Thoracic aorta (tissue), 2 donors: ENCODE measurements around the gene SH3TC2. TPM values are rescaled to one million over a fixed set of nuclear protein-coding genes. Genes with fewer than 3 reads are reported as not detected.

Experiments
- ATAC-seq: fragments of 150-250 bp; one replicate; pipeline ENCODE4 v1.8.0; 2017; ENCODE audit warnings: low read depth; ENCODE audit not compliant: insufficient number of reproducible peaks, low FRiP score
- DNase-seq: peaks from one replicate; pipeline ENCODE4 v3.0.0-alpha.2; 2020; ENCODE audit warnings: low spot score
- H3K27ac ChIP-seq, 2 donors: fragments of 200-600 bp; sonication (generic); 1 replicate in 1 of 2; 2 replicates in 1 of 2; pipeline ENCODE4 v1.5.1; 2016; ENCODE audit warnings: mild to moderate bottlenecking in 2 of 2, moderate library complexity in 2 of 2
- H3K27me3 ChIP-seq: fragments of 200-600 bp; sonication (generic); replicated peaks from 2 replicates; pipeline ENCODE4 v1.6.0; 2016; ENCODE audit warnings: mild to moderate bottlenecking; ENCODE audit not compliant: insufficient read depth
- H3K36me3 ChIP-seq: fragments of 200-600 bp; sonication (generic); one replicate; pipeline ENCODE4 v1.5.1; 2016
- H3K4me1 ChIP-seq, 2 donors: fragments of 200-600 bp; sonication (generic); 1 replicate in 1 of 2; 2 replicates in 1 of 2; pipeline versions ENCODE4 v1.5.1 to v1.6.0; 2016; ENCODE audit warnings: low read depth in 2 of 2, mild to moderate bottlenecking in 1 of 2; ENCODE audit not compliant: control insufficient read depth in 1 of 2
- H3K4me3 ChIP-seq: fragments of 200-600 bp; sonication (generic); 2 replicates; pipeline ENCODE4 v1.5.1; 2016; ENCODE audit warnings: mild to moderate bottlenecking
- H3K9me3 ChIP-seq: fragments of 200-600 bp; sonication (generic); 2 replicates; pipeline ENCODE4 v1.5.1; 2016
- total RNA-seq, 2 donors: library from RNA; depleted of rRNA; stranded (reverse); fragments of >200 nt; gene quantifications; one replicate each; pipeline versions ENCODE4 v1.1.0 to v1.2.3, GENCODE V29; 2016
- TF ChIP-seq, protein P1 (sequence below): fragments of 200-600 bp; sonication (generic); IDR thresholded peaks from one replicate; pipeline ENCODE4 v1.5.1; 2019; ENCODE audit warnings: antibody characterized with exemption

The SH3TC2 gene
- total RNA-seq, 2 donors from 2014 or later: 1.1 to 1.9 TPM

DNA sequence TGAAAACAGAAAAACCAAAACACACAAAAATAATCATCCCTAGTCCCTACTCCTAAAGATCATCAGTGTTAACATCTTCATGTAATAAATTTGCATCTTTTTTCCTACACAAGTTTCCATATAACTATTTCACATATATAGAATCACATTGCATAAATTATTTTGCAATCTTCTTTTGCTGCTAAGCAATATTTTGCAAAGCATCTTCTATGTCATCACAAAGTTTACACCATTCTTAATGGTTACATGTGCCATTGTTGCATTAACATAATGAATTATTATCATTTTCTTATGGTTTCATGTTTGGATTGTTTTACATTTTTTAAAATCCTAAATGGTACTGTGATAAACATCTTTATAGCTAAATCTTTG is 17.8 kb downstream of the SH3TC2 start:
- DNase-seq (no peak), ATAC-seq (no peak)
- Histone ChIP-seq H3K36me3 (no peaks in the 10 kb centered on the region), H3K27ac (no peak overlapping the region), H3K27me3 (no peaks in the 10 kb centered on the region), H3K4me3 (no peak overlapping the region), H3K4me1 (no peaks in the 10 kb centered on the region), H3K9me3 (no peaks in the 10 kb centered on the region)
- TF ChIP-seq, protein P1, sequence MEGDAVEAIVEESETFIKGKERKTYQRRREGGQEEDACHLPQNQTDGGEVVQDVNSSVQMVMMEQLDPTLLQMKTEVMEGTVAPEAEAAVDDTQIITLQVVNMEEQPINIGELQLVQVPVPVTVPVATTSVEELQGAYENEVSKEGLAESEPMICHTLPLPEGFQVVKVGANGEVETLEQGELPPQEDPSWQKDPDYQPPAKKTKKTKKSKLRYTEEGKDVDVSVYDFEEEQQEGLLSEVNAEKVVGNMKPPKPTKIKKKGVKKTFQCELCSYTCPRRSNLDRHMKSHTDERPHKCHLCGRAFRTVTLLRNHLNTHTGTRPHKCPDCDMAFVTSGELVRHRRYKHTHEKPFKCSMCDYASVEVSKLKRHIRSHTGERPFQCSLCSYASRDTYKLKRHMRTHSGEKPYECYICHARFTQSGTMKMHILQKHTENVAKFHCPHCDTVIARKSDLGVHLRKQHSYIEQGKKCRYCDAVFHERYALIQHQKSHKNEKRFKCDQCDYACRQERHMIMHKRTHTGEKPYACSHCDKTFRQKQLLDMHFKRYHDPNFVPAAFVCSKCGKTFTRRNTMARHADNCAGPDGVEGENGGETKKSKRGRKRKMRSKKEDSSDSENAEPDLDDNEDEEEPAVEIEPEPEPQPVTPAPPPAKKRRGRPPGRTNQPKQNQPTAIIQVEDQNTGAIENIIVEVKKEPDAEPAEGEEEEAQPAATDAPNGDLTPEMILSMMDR: no peak

GRCh38 chr5:149044453-149045088 is 18.3 kb downstream of the SH3TC2 start:
- DNase-seq (no peak), ATAC-seq (no peak)
- Histone ChIP-seq H3K4me3 (no peak overlapping the region), H3K9me3 (no peaks in the 10 kb centered on the region), H3K27ac (no peak overlapping the region), H3K27me3 (no peaks in the 10 kb centered on the region), H3K36me3 (no peaks in the 10 kb centered on the region), H3K4me1 (no peaks in the 10 kb centered on the region)
- TF ChIP-seq, protein P1: no peak

GRCh38 chr5:149043641-149044040 is 19.2 kb downstream of the SH3TC2 start:
- TF ChIP-seq, protein P1: no peak
- H3K27me3 ChIP-seq: no peaks in the 10 kb centered on the region
- no peak overlapping the region for H3K27ac ChIP-seq
- H3K4me3 ChIP-seq: no peak overlapping the region
- H3K9me3 ChIP-seq: no peaks in the 10 kb centered on the region
- no peaks in the 10 kb centered on the region for H3K36me3 ChIP-seq
- no peaks in the 10 kb centered on the region for H3K4me1 ChIP-seq
- DNase-seq (no peak), ATAC-seq (no peak)

DNA sequence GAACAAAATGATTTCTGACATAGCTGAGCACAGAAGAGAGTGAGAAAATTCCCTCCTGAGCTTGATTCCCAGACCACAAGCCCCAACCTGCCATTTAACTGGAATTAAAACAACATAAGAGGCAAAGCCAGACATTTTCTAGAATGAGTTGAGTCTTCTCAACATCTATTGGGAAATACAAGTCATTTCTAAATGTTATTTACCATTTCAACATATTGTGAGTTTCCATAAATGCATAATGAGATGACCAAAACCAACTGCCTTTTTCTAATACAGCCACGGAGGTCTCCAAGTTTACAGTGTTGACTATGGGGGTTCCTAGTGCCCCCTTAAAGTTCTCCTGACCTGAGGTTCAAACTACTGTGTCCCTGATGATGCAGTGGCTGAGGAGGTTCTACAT is 20.0 kb downstream of the SH3TC2 start:
- Histone ChIP-seq H3K9me3 (no peaks in the 10 kb centered on the region), H3K27me3 (no peaks in the 10 kb centered on the region), H3K36me3 (no peaks in the 10 kb centered on the region), H3K4me3 (no peak overlapping the region), H3K4me1 (no peaks in the 10 kb centered on the region), H3K27ac (no peak overlapping the region)
- TF ChIP-seq, protein P1: no peak
- ATAC-seq: no peak
- DNase-seq: no peak

DNA sequence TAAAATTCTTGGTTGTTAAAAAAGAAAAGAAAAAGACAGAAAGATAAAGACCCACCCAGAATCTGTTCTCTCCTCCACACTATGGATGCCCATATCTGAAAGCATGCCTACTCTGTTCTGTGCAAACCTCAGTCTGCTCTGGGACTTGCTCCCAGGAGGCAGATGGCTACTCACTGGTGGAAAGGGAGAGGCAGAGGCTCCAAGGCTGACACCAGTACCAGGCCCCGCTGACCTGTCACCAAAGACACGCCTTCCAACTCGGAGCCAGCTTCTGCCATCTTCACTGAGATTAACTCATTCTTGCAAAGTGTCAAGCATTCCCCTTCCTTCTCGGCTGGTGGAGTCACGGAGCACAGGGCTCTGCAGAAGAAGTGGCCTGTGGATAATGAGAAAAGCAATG is 21.6 kb downstream of the SH3TC2 start:
- ATAC-seq (no peak), DNase-seq (no peak)
- Histone ChIP-seq H3K27me3 (no peaks in the 10 kb centered on the region), H3K4me3 (no peak overlapping the region), H3K4me1 (no peaks in the 10 kb centered on the region), H3K27ac (no peak overlapping the region), H3K9me3 (no peaks in the 10 kb centered on the region), H3K36me3 (no peaks in the 10 kb centered on the region)
- TF ChIP-seq, protein P1: no peak
